GM18498 (cell line): ENCODE measurements around the gene ADH1A.
"Not testable (repeated sequence)": the region's sequence is repeated elsewhere in the genome, so short reads cannot be mapped to it uniquely, and the experiment has no call there.

Source experiments
- ATAC-seq: cut with Tn5 transposase; IDR thresholded peaks from one replicate; pipeline ENCODE4 v1.9.1; 2021; ENCODE audit warnings: mild to moderate bottlenecking, moderate library complexity; ENCODE audit not compliant: unreplicated experiment

ADH1A gene

GRCh38 chr4:99282731-99283130, 8.1 kb downstream of the ADH1A start:
- no peak for ATAC-seq

GRCh38 chr4:99281261-99281660, 9.5 kb downstream of the ADH1A start:
- ATAC-seq: no peak

- ATAC-seq: no peak
Measured at GRCh38 chr4:99276417-99276816, 14.4 kb downstream of the ADH1A start.

GRCh38 chr4:99275885-99276284, 14.9 kb downstream of the ADH1A start:
- ATAC-seq: no peak

- ATAC-seq: no peak
Measured at GRCh38 chr4:99275050-99275449, 15.7 kb downstream of the ADH1A start.

GRCh38 chr4:99273704-99274103, 17.1 kb downstream of the ADH1A start:
- no peak for ATAC-seq

- no peak for ATAC-seq
Measured at GRCh38 chr4:99264927-99265326, 25.9 kb downstream of the ADH1A start.

- no peak for ATAC-seq
Measured at GRCh38 chr4:99252746-99253145, 38.0 kb downstream of the ADH1A start.

GRCh38 chr4:99248714-99249113, 42.1 kb downstream of the ADH1A start:
- ATAC-seq: no peak

- no peak for ATAC-seq
Measured at GRCh38 chr4:99235955-99236354, 54.8 kb downstream of the ADH1A start.

GRCh38 chr4:99234331-99235010, 56.3 kb downstream of the ADH1A start:
- no peak for ATAC-seq

- not testable (repeated sequence) for ATAC-seq
Measured at GRCh38 chr4:99233397-99233796, 57.4 kb downstream of the ADH1A start.

GRCh38 chr4:99228706-99229105, 62.1 kb downstream of the ADH1A start:
- not testable (repeated sequence) for ATAC-seq

GRCh38 chr4:99227646-99228045, 63.1 kb downstream of the ADH1A start:
- ATAC-seq: not testable (repeated sequence)
